NOMO-1 treated with dmso at 0.1 percent for 144 hours (cell line): Measurements from ENCODE around the gene VPS45.
"Not testable (repeated sequence)": the region's sequence is repeated elsewhere in the genome, so short reads cannot be mapped to it uniquely, and the experiment has no call there.

Source experiments
- DNase-seq: peaks from one replicate; lab custom pipeline; 2025; ENCODE audit not compliant: unreplicated experiment; lab: John Stamatoyannopoulos, UW

VPS45 gene

GRCh38 chr1:150126811-150127210 is 59.2 kb downstream of the VPS45 start:
- no peak for DNase-seq

GRCh38 chr1:150127464-150127863 is 59.9 kb downstream of the VPS45 start:
- DNase-seq: no peak

GRCh38 chr1:150127868-150128267 is 60.3 kb downstream of the VPS45 start:
- DNase-seq: no peak

GRCh38 chr1:150132372-150132771 is 64.8 kb downstream of the VPS45 start:
- DNase-seq: no peak

GRCh38 chr1:150134537-150134936 is 67.0 kb downstream of the VPS45 start:
- no peak for DNase-seq

- DNase-seq: not testable (repeated sequence)
These were observed 67.8 kb downstream of the VPS45 start for GRCh38 chr1:150135400-150135799.

GRCh38 chr1:150138044-150138443 is 70.5 kb downstream of the VPS45 start:
- no peak for DNase-seq

GRCh38 chr1:150141452-150141851 is 73.9 kb downstream of the VPS45 start:
- DNase-seq: no peak

- DNase-seq: no peak
These were observed 74.5 kb downstream of the VPS45 start for GRCh38 chr1:150142083-150142482.

GRCh38 chr1:150144606-150145005 is 77.0 kb downstream of the VPS45 start:
- DNase-seq: no peak

- not testable (repeated sequence) for DNase-seq
These were observed 78.4 kb downstream of the VPS45 start for GRCh38 chr1:150146016-150146415.

- no peak for DNase-seq
These were observed 79.4 kb downstream of the VPS45 start for GRCh38 chr1:150146849-150147542.

- no peak for DNase-seq
These were observed 81.3 kb downstream of the VPS45 start for GRCh38 chr1:150148837-150149270.

GRCh38 chr1:150149271-150150132 is 81.9 kb downstream of the VPS45 start, which contains the start of gene PLEKHO1:
Gene PLEKHO1 (plus strand): TSS chr1:150149916. CDS start chr1:150150258, 342 bp downstream.
- DNase-seq: no peak

- no peak for DNase-seq
These were observed 82.8 kb downstream of the VPS45 start for GRCh38 chr1:150150133-150151021.

GRCh38 chr1:150151291-150152181 is 84.0 kb downstream of the VPS45 start:
- no peak for DNase-seq

- no peak for DNase-seq
These were observed 84.6 kb downstream of the VPS45 start for GRCh38 chr1:150152182-150152536.

GRCh38 chr1:150152772-150153456 is 85.3 kb downstream of the VPS45 start:
- DNase-seq: no peak

GRCh38 chr1:150154143-150154542 is 86.6 kb downstream of the VPS45 start:
- no peak for DNase-seq
